Measurements from ENCODE around the gene CDH13.

Gene CDH13

GRCh38 chr16:83005653-83006160, 378.9 kb downstream of the CDH13 start:
- H3K4me3 ChIP-seq (ENCODE audit: low read length): no peak overlapping the region
- H4K5ac ChIP-seq (ENCODE audit: low read length): no peak overlapping the region
- H3K56ac ChIP-seq (ENCODE audit: low read length): no peak overlapping the region
- no peak overlapping the region for H4K8ac ChIP-seq (ENCODE audit: low read depth, low read length)
- H3K27me3 ChIP-seq (ENCODE audit: insufficient read depth, low read length, poor library complexity): no peaks in the 10 kb centered on the region
- H3K79me2 ChIP-seq (ENCODE audit: control insufficient read depth, insufficient read depth, low read length): no peaks in the 10 kb centered on the region
- H3K4me1 ChIP-seq (ENCODE audit: control insufficient read depth, low read depth, low read length): no peaks in the 10 kb centered on the region
- no CpG with 5 or more reads among the region's 1 CpG for WGBS (ENCODE audit: extremely low coverage, insufficient coverage, low lambda C conversion rate)
- H3K4me2 ChIP-seq (ENCODE audit: low read length): no peak overlapping the region
- H2BK120ac ChIP-seq (ENCODE audit: low read depth, low read length): no peak overlapping the region
- H3K9ac ChIP-seq (ENCODE audit: low read length): no peak overlapping the region
- H2AK5ac ChIP-seq (ENCODE audit: low read length): no peak overlapping the region
- no peak overlapping the region for H3K23ac ChIP-seq (ENCODE audit: low read length)
- no peaks in the 10 kb centered on the region for H3K79me1 ChIP-seq (ENCODE audit: low read length)
- no peak overlapping the region for H3K4ac ChIP-seq (ENCODE audit: low read depth, low read length)
- H2BK5ac ChIP-seq (ENCODE audit: low read length): no peak overlapping the region
- H2BK15ac ChIP-seq (replicated peaks; ENCODE audit: low read depth): no peak overlapping the region
- no peak for DNase-seq
- H3K18ac ChIP-seq (ENCODE audit: low read length): no peak overlapping the region
- no peak overlapping the region for H3K27ac ChIP-seq (ENCODE audit: low read depth, low read length)
- H3K36me3 ChIP-seq (ENCODE audit: control insufficient read depth, insufficient read depth, low read length): no peaks in the 10 kb centered on the region

GRCh38 chr16:83010776-83011720, 384.3 kb downstream of the CDH13 start:
- Histone ChIP-seq H3K36me3 (ENCODE audit: control insufficient read depth, insufficient read depth, low read length) (no peaks in the 10 kb centered on the region), H3K23ac (ENCODE audit: low read length) (no peak overlapping the region), H3K4me2 (ENCODE audit: low read length) (no peak overlapping the region), H3K79me2 (ENCODE audit: control insufficient read depth, insufficient read depth, low read length) (no peaks in the 10 kb centered on the region), H4K5ac (ENCODE audit: low read length) (no peak overlapping the region), H3K18ac (ENCODE audit: low read length) (no peak overlapping the region), H3K4me3 (ENCODE audit: low read length) (no peak overlapping the region), H4K8ac (ENCODE audit: low read depth, low read length) (no peak overlapping the region), H3K4me1 (ENCODE audit: control insufficient read depth, low read depth, low read length) (no peaks in the 10 kb centered on the region), H2BK15ac (replicated peaks; ENCODE audit: low read depth) (no peak overlapping the region), H3K27ac (ENCODE audit: low read depth, low read length) (no peak overlapping the region), H3K4ac (ENCODE audit: low read depth, low read length) (no peak overlapping the region), H3K9ac (ENCODE audit: low read length) (no peak overlapping the region), H2BK120ac (ENCODE audit: low read depth, low read length) (no peak overlapping the region), H2AK5ac (ENCODE audit: low read length) (no peak overlapping the region), H2BK5ac (ENCODE audit: low read length) (no peak overlapping the region), H3K56ac (ENCODE audit: low read length) (no peak overlapping the region), H3K27me3 (ENCODE audit: insufficient read depth, low read length, poor library complexity) (no peaks in the 10 kb centered on the region), H3K79me1 (ENCODE audit: low read length) (no peaks in the 10 kb centered on the region)
- no peak for DNase-seq
- WGBS (ENCODE audit: extremely low coverage, insufficient coverage, low lambda C conversion rate): no CpG with 5 or more reads among the region's 15 CpGs

GRCh38 chr16:83011939-83012338, 385.2 kb downstream of the CDH13 start:
- Histone ChIP-seq H3K4ac (ENCODE audit: low read depth, low read length) (no peak overlapping the region), H3K4me3 (ENCODE audit: low read length) (no peak overlapping the region), H2BK120ac (ENCODE audit: low read depth, low read length) (no peak overlapping the region), H3K56ac (ENCODE audit: low read length) (no peak overlapping the region), H3K4me1 (ENCODE audit: control insufficient read depth, low read depth, low read length) (no peaks in the 10 kb centered on the region), H3K18ac (ENCODE audit: low read length) (no peak overlapping the region), H3K36me3 (ENCODE audit: control insufficient read depth, insufficient read depth, low read length) (no peaks in the 10 kb centered on the region), H4K5ac (ENCODE audit: low read length) (no peak overlapping the region), H3K27ac (ENCODE audit: low read depth, low read length) (no peak overlapping the region), H2BK5ac (ENCODE audit: low read length) (no peak overlapping the region), H2BK15ac (replicated peaks; ENCODE audit: low read depth) (no peak overlapping the region), H3K4me2 (ENCODE audit: low read length) (no peak overlapping the region), H3K79me2 (ENCODE audit: control insufficient read depth, insufficient read depth, low read length) (no peaks in the 10 kb centered on the region), H3K79me1 (ENCODE audit: low read length) (no peaks in the 10 kb centered on the region), H4K8ac (ENCODE audit: low read depth, low read length) (no peak overlapping the region), H3K27me3 (ENCODE audit: insufficient read depth, low read length, poor library complexity) (no peaks in the 10 kb centered on the region), H3K23ac (ENCODE audit: low read length) (no peak overlapping the region), H2AK5ac (ENCODE audit: low read length) (no peak overlapping the region), H3K9ac (ENCODE audit: low read length) (no peak overlapping the region)
- no peak for DNase-seq
- WGBS (ENCODE audit: extremely low coverage, insufficient coverage, low lambda C conversion rate): no CpG with 5 or more reads among the region's 2 CpGs

GRCh38 chr16:83013071-83013470, 386.3 kb downstream of the CDH13 start:
- Histone ChIP-seq H3K4me2 (ENCODE audit: low read length) (no peak overlapping the region), H3K27me3 (ENCODE audit: insufficient read depth, low read length, poor library complexity) (no peaks in the 10 kb centered on the region), H2BK5ac (ENCODE audit: low read length) (no peak overlapping the region), H4K8ac (ENCODE audit: low read depth, low read length) (no peak overlapping the region), H3K18ac (ENCODE audit: low read length) (no peak overlapping the region), H3K9ac (ENCODE audit: low read length) (no peak overlapping the region), H3K56ac (ENCODE audit: low read length) (no peak overlapping the region), H3K4me3 (ENCODE audit: low read length) (no peak overlapping the region), H2BK120ac (ENCODE audit: low read depth, low read length) (no peak overlapping the region), H3K79me1 (ENCODE audit: low read length) (no peaks in the 10 kb centered on the region), H4K5ac (ENCODE audit: low read length) (no peak overlapping the region), H3K4me1 (ENCODE audit: control insufficient read depth, low read depth, low read length) (no peaks in the 10 kb centered on the region), H3K79me2 (ENCODE audit: control insufficient read depth, insufficient read depth, low read length) (no peaks in the 10 kb centered on the region), H2AK5ac (ENCODE audit: low read length) (no peak overlapping the region), H3K4ac (ENCODE audit: low read depth, low read length) (no peak overlapping the region), H3K27ac (ENCODE audit: low read depth, low read length) (no peak overlapping the region), H2BK15ac (replicated peaks; ENCODE audit: low read depth) (no peak overlapping the region), H3K23ac (ENCODE audit: low read length) (no peak overlapping the region), H3K36me3 (ENCODE audit: control insufficient read depth, insufficient read depth, low read length) (no peaks in the 10 kb centered on the region)
- DNase-seq: no peak
- WGBS (ENCODE audit: extremely low coverage, insufficient coverage, low lambda C conversion rate): no CpG with 5 or more reads among the region's 4 CpGs

- Histone ChIP-seq H3K23ac (ENCODE audit: low read length) (no peak overlapping the region), H3K27ac (ENCODE audit: low read depth, low read length) (no peak overlapping the region), H2BK120ac (ENCODE audit: low read depth, low read length) (no peak overlapping the region)
These were observed 393.2 kb downstream of the CDH13 start for GRCh38 chr16:83019963-83020362.

More at GRCh38 chr16:83019963-83020362, 393.2 kb downstream of the CDH13 start:
- Histone ChIP-seq H2BK5ac (ENCODE audit: low read length) (no peak overlapping the region), H3K4me3 (ENCODE audit: low read length) (no peak overlapping the region), H3K56ac (ENCODE audit: low read length) (no peak overlapping the region), H4K5ac (ENCODE audit: low read length) (no peak overlapping the region), H4K8ac (ENCODE audit: low read depth, low read length) (no peak overlapping the region), H3K9ac (ENCODE audit: low read length) (no peak overlapping the region), H3K4me2 (ENCODE audit: low read length) (no peak overlapping the region), H3K4me1 (ENCODE audit: control insufficient read depth, low read depth, low read length) (no peaks in the 10 kb centered on the region), H3K4ac (ENCODE audit: low read depth, low read length) (no peak overlapping the region), H3K18ac (ENCODE audit: low read length) (no peak overlapping the region), H3K36me3 (ENCODE audit: control insufficient read depth, insufficient read depth, low read length) (no peaks in the 10 kb centered on the region), H3K27me3 (ENCODE audit: insufficient read depth, low read length, poor library complexity) (no peaks in the 10 kb centered on the region), H3K79me2 (ENCODE audit: control insufficient read depth, insufficient read depth, low read length) (no peaks in the 10 kb centered on the region), H2BK15ac (replicated peaks; ENCODE audit: low read depth) (no peak overlapping the region), H3K79me1 (ENCODE audit: low read length) (no peaks in the 10 kb centered on the region), H2AK5ac (ENCODE audit: low read length) (no peak overlapping the region)
- no peak for DNase-seq
- no CpG with 5 or more reads among the region's 6 CpGs for WGBS (ENCODE audit: extremely low coverage, insufficient coverage, low lambda C conversion rate)

Measured in mesendoderm (in vitro differentiated cells).